ENCODE results near the gene SEMA4D.

Gene SEMA4D

GRCh38 chr9:89354471-89354870 is 143.4 kb downstream of the SEMA4D start:
- Histone ChIP-seq H3K79me1 (ENCODE audit: low read length) (peaks cover 4% of the 10 kb centered on the region), H3K4me3 (ENCODE audit: low read length) (no peak overlapping the region), H3K23ac (ENCODE audit: low read length) (no peak overlapping the region), H2BK15ac (replicated peaks; ENCODE audit: low read depth) (no peak overlapping the region), H4K8ac (ENCODE audit: low read depth, low read length) (no peak overlapping the region), H3K36me3 (ENCODE audit: control insufficient read depth, insufficient read depth, low read length) (peaks cover 28% of the 10 kb centered on the region), H3K27me3 (ENCODE audit: insufficient read depth, low read length, poor library complexity) (no peaks in the 10 kb centered on the region), H3K4me2 (ENCODE audit: low read length) (no peak overlapping the region), H3K56ac (ENCODE audit: low read length) (no peak overlapping the region), H2BK120ac (ENCODE audit: low read depth, low read length) (no peak overlapping the region), H2BK5ac (ENCODE audit: low read length) (no peak overlapping the region), H3K9ac (ENCODE audit: low read length) (no peak overlapping the region), H3K4ac (ENCODE audit: low read depth, low read length) (no peak overlapping the region), H3K4me1 (ENCODE audit: control insufficient read depth, low read depth, low read length) (no peaks in the 10 kb centered on the region), H3K27ac (ENCODE audit: low read depth, low read length) (no peak overlapping the region), H3K79me2 (ENCODE audit: control insufficient read depth, insufficient read depth, low read length) (no peaks in the 10 kb centered on the region), H4K5ac (ENCODE audit: low read length) (no peak overlapping the region), H3K18ac (ENCODE audit: low read length) (no peak overlapping the region), H2AK5ac (ENCODE audit: low read length) (no peak overlapping the region)
- no peak for DNase-seq
- WGBS (ENCODE audit: extremely low coverage, insufficient coverage, low lambda C conversion rate): no CpG with 5 or more reads among the region's 6 CpGs

GRCh38 chr9:89353989-89354388 is 143.9 kb downstream of the SEMA4D start:
- H3K4me1 ChIP-seq (ENCODE audit: control insufficient read depth, low read depth, low read length): no peaks in the 10 kb centered on the region
- no peak overlapping the region for H3K4ac ChIP-seq (ENCODE audit: low read depth, low read length)
- WGBS (ENCODE audit: extremely low coverage, insufficient coverage, low lambda C conversion rate): no CpG with 5 or more reads among the region's 3 CpGs
- no peak overlapping the region for H3K27ac ChIP-seq (ENCODE audit: low read depth, low read length)
- H3K27me3 ChIP-seq (ENCODE audit: insufficient read depth, low read length, poor library complexity): no peaks in the 10 kb centered on the region
- no peak for DNase-seq
- H4K5ac ChIP-seq (ENCODE audit: low read length): no peak overlapping the region
- H3K23ac ChIP-seq (ENCODE audit: low read length): no peak overlapping the region
- peaks cover 27% of the 10 kb centered on the region for H3K36me3 ChIP-seq (ENCODE audit: control insufficient read depth, insufficient read depth, low read length)
- H3K4me2 ChIP-seq (ENCODE audit: low read length): no peak overlapping the region
- H3K56ac ChIP-seq (ENCODE audit: low read length): no peak overlapping the region
- no peak overlapping the region for H4K8ac ChIP-seq (ENCODE audit: low read depth, low read length)
- no peak overlapping the region for H2BK5ac ChIP-seq (ENCODE audit: low read length)
- H3K4me3 ChIP-seq (ENCODE audit: low read length): no peak overlapping the region
- H3K18ac ChIP-seq (ENCODE audit: low read length): no peak overlapping the region
- H2AK5ac ChIP-seq (ENCODE audit: low read length): no peak overlapping the region
- no peak overlapping the region for H2BK120ac ChIP-seq (ENCODE audit: low read depth, low read length)
- peaks cover 4% of the 10 kb centered on the region for H3K79me1 ChIP-seq (ENCODE audit: low read length)
- H2BK15ac ChIP-seq (replicated peaks; ENCODE audit: low read depth): no peak overlapping the region
- no peak overlapping the region for H3K9ac ChIP-seq (ENCODE audit: low read length)
- H3K79me2 ChIP-seq (ENCODE audit: control insufficient read depth, insufficient read depth, low read length): no peaks in the 10 kb centered on the region

GRCh38 chr9:89352874-89353649 is 144.9 kb downstream of the SEMA4D start:
- no peak for DNase-seq
- H4K5ac ChIP-seq (ENCODE audit: low read length): no peak overlapping the region
- no peak overlapping the region for H4K8ac ChIP-seq (ENCODE audit: low read depth, low read length)
- H3K56ac ChIP-seq (ENCODE audit: low read length): no peak overlapping the region
- no peaks in the 10 kb centered on the region for H3K79me2 ChIP-seq (ENCODE audit: control insufficient read depth, insufficient read depth, low read length)
- no peak overlapping the region for H2BK5ac ChIP-seq (ENCODE audit: low read length)
- H3K23ac ChIP-seq (ENCODE audit: low read length): no peak overlapping the region
- peaks cover 4% of the 10 kb centered on the region for H3K79me1 ChIP-seq (ENCODE audit: low read length)
- H3K4ac ChIP-seq (ENCODE audit: low read depth, low read length): no peak overlapping the region
- H2AK5ac ChIP-seq (ENCODE audit: low read length): no peak overlapping the region
- no peaks in the 10 kb centered on the region for H3K4me1 ChIP-seq (ENCODE audit: control insufficient read depth, low read depth, low read length)
- peaks cover 27% of the 10 kb centered on the region for H3K36me3 ChIP-seq (ENCODE audit: control insufficient read depth, insufficient read depth, low read length)
- H3K18ac ChIP-seq (ENCODE audit: low read length): no peak overlapping the region
- H2BK15ac ChIP-seq (replicated peaks; ENCODE audit: low read depth): no peak overlapping the region
- H3K4me2 ChIP-seq (ENCODE audit: low read length): no peak overlapping the region
- H3K4me3 ChIP-seq (ENCODE audit: low read length): no peak overlapping the region
- no peaks in the 10 kb centered on the region for H3K27me3 ChIP-seq (ENCODE audit: insufficient read depth, low read length, poor library complexity)
- WGBS (ENCODE audit: extremely low coverage, insufficient coverage, low lambda C conversion rate): no CpG with 5 or more reads among the region's 8 CpGs
- H2BK120ac ChIP-seq (ENCODE audit: low read depth, low read length): no peak overlapping the region
- no peak overlapping the region for H3K9ac ChIP-seq (ENCODE audit: low read length)
- no peak overlapping the region for H3K27ac ChIP-seq (ENCODE audit: low read depth, low read length)

DNA sequence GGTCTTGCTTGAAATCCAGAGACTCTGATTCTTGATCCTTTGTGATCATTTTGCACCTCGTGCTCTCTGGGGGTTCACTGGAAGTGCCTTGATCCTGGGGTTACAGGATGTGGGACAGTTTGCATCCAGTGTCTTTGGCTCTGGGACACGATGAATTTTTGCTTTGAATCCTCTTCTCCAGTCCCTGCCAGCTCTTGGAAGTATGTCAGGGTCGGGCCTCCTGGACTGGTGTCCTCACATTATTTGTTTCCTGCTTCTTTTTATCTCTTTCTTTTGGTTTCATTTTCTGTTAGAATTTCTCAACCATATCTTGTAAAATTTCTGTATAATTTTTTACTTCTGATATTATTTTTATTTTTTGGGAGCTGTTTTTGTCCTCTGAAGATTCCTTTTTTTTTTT is 145.5 kb downstream of the SEMA4D start:
- Histone ChIP-seq H3K9ac (ENCODE audit: low read length) (no peak overlapping the region), H3K4ac (ENCODE audit: low read depth, low read length) (no peak overlapping the region), H3K4me2 (ENCODE audit: low read length) (no peak overlapping the region), H2BK15ac (replicated peaks; ENCODE audit: low read depth) (no peak overlapping the region), H3K4me1 (ENCODE audit: control insufficient read depth, low read depth, low read length) (no peaks in the 10 kb centered on the region), H2BK5ac (ENCODE audit: low read length) (no peak overlapping the region), H3K27me3 (ENCODE audit: insufficient read depth, low read length, poor library complexity) (no peaks in the 10 kb centered on the region), H2BK120ac (ENCODE audit: low read depth, low read length) (no peak overlapping the region), H3K23ac (ENCODE audit: low read length) (no peak overlapping the region), H2AK5ac (ENCODE audit: low read length) (no peak overlapping the region), H4K5ac (ENCODE audit: low read length) (no peak overlapping the region), H3K79me2 (ENCODE audit: control insufficient read depth, insufficient read depth, low read length) (no peaks in the 10 kb centered on the region), H3K36me3 (ENCODE audit: control insufficient read depth, insufficient read depth, low read length) (peaks cover 24% of the 10 kb centered on the region), H3K56ac (ENCODE audit: low read length) (no peak overlapping the region), H3K18ac (ENCODE audit: low read length) (no peak overlapping the region), H3K79me1 (ENCODE audit: low read length) (peaks cover 4% of the 10 kb centered on the region), H3K27ac (ENCODE audit: low read depth, low read length) (no peak overlapping the region), H3K4me3 (ENCODE audit: low read length) (no peak overlapping the region), H4K8ac (ENCODE audit: low read depth, low read length) (no peak overlapping the region)
- no CpG with 5 or more reads among the region's 3 CpGs for WGBS (ENCODE audit: extremely low coverage, insufficient coverage, low lambda C conversion rate)
- DNase-seq: no peak

GRCh38 chr9:89351584-89352300 is 146.2 kb downstream of the SEMA4D start:
- no CpG with 5 or more reads among the region's 6 CpGs for WGBS (ENCODE audit: extremely low coverage, insufficient coverage, low lambda C conversion rate)
- Histone ChIP-seq H3K23ac (ENCODE audit: low read length) (no peak overlapping the region), H3K27me3 (ENCODE audit: insufficient read depth, low read length, poor library complexity) (no peaks in the 10 kb centered on the region), H2BK15ac (replicated peaks; ENCODE audit: low read depth) (no peak overlapping the region), H3K4me3 (ENCODE audit: low read length) (no peak overlapping the region), H3K18ac (ENCODE audit: low read length) (no peak overlapping the region), H3K36me3 (ENCODE audit: control insufficient read depth, insufficient read depth, low read length) (peaks cover 21% of the 10 kb centered on the region), H3K27ac (ENCODE audit: low read depth, low read length) (no peak overlapping the region), H2AK5ac (ENCODE audit: low read length) (no peak overlapping the region), H4K5ac (ENCODE audit: low read length) (no peak overlapping the region), H2BK120ac (ENCODE audit: low read depth, low read length) (no peak overlapping the region), H3K9ac (ENCODE audit: low read length) (no peak overlapping the region), H3K56ac (ENCODE audit: low read length) (no peak overlapping the region), H3K4ac (ENCODE audit: low read depth, low read length) (no peak overlapping the region), H4K8ac (ENCODE audit: low read depth, low read length) (no peak overlapping the region), H2BK5ac (ENCODE audit: low read length) (no peak overlapping the region), H3K79me2 (ENCODE audit: control insufficient read depth, insufficient read depth, low read length) (no peaks in the 10 kb centered on the region), H3K4me1 (ENCODE audit: control insufficient read depth, low read depth, low read length) (no peaks in the 10 kb centered on the region), H3K4me2 (ENCODE audit: low read length) (no peak overlapping the region), H3K79me1 (ENCODE audit: low read length) (peaks cover 4% of the 10 kb centered on the region)
- DNase-seq: no peak

Data from mesendoderm (in vitro differentiated cells).